Measurements from ENCODE around the gene TTC24.
"Not testable (repeated sequence)": the region's sequence is repeated elsewhere in the genome, so short reads cannot be mapped to it uniquely, and the experiment has no call there.

Gene TTC24

GRCh38 chr1:156615946-156616345, 36.4 kb downstream of the TTC24 start:
- DNase-seq, result no peak

DNA sequence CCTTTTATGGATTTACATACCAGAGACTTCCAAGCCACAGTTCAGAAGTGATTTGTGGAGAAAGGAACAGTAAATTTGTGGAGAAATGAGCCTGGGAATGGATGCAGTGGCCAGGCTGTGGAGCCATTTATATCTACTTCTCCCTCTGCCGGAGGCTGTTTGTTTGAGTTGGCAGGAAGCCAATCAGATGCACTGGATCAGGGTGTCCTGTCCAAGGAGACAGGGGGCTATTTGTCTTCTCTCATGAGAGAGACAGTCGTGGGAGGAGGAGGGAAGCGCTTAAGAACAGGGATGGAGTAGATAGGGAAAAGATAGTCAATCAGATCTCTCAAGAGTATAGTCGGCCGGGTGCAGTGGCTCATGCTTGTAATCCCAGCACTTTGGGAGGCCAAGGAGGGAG, 36.9 kb downstream of the TTC24 start:
- DNase-seq, result peak; percentile 15

DNA sequence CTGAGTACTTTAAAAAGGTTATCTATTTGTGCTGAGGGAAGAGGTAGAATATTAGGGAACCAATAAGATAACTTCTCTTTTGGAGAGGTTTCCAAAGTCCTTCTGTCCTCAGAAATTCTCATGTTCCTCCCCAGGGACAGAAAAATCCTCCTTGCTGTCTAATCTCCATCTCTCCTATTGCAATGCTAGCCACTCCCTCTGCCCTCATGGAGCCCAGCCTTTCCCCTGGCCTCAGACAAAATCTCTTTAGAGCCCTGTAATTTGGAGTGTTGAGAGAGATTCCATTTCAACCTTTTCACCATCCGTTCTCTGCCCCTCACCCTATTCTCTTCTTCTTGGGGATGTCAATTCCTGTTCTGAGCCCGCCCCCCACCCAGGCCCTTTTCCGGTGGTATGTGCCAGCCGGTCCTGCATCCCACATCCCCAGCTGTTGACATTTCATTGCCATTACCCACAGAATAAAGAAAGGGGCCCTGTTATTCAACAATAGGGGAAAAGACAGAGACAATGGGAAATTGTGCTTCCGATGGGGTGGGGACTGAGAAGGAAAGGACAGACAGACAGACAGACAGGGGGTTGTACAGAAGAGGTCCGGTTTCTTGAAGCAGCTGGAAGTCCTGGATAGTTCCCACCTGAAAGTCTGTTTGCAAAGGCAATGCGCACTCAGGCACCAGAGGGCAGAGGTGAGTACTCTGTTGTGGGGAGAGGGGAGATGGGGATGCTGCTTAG, 39.5 kb downstream of the TTC24 start, which contains the start of gene HAPLN2:
Gene HAPLN2, plus strand, starts transcription at position 563 of the 729 bp plus-strand sequence. CDS start 4,076 bp downstream, outside the sequence.
- DNase-seq, result no peak

GRCh38 chr1:156619582-156619955, 40.0 kb downstream of the TTC24 start:
- no peak for DNase-seq

DNA sequence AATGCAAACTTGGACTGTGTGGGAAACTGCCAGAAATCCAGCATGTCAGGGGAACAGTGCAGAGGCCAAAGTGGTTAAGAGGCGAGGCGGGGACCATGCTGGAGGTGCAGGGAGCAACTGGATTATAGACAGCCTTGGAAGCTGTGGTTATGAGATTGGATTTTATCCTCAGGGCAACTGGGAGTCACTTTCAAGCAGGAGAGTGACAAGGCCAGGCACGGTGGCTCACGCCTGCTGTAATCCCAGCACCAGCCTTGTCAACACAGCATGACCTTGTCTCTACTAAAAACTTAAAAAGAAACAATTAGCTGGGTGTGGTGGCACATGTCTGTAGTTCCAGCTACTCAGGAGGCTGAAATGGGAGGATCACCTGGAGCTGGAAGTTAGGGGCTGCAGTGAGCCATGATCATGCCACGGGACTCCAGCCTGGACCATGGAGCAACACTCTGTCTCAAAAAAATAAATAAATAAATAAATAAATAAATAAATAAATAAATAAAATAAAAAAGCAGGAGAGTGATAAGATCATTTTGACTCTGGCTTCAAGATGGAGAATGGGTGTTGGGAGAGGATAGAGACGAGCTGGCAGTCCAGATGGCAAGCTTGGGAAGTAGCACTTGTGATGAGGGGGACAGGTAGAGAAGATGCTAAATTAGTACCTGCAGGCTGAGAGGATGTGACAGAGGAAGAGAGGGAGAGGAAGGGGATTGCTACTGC, 43.2 kb downstream of the TTC24 start:
- DNase-seq, result no peak

DNA sequence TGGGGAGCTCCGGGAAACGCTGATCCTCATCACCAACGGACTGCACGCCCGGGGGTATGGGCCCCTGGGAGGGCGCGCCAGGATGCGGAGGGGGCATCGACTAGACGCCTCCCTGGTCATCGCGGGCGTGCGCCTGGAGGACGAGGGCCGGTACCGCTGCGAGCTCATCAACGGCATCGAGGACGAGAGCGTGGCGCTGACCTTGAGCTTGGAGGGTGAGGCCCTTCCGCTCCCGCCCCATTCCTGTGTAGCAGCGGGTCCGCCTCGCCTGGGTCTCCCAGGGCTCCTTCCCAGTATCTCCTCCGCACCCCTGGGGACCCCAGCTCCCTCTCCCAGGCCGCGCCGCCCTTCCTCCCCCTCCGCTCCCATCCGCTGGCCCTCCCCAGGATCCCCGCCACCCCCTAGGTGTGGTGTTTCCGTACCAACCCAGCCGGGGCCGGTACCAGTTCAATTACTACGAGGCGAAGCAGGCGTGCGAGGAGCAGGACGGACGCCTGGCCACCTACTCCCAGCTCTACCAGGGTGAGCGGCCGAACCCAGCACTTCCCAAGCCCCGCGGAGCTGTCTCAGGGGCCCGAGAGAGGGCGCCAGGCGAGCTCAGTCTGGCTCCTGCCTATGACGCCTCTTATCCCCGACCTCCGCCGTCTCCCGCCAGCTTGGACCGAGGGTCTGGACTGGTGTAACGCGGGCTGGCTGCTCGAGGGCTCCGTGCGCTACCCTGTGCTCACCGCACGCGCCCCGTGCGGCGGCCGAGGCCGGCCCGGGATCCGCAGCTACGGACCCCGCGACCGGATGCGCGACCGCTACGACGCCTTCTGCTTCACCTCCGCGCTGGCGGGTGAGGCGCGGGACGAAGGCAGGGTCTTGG, 44.7 kb downstream of the TTC24 start:
- DNase-seq, result no peak

- no peak for DNase-seq
Observed at GRCh38 chr1:156624814-156625435, 45.4 kb downstream of the TTC24 start.

DNA sequence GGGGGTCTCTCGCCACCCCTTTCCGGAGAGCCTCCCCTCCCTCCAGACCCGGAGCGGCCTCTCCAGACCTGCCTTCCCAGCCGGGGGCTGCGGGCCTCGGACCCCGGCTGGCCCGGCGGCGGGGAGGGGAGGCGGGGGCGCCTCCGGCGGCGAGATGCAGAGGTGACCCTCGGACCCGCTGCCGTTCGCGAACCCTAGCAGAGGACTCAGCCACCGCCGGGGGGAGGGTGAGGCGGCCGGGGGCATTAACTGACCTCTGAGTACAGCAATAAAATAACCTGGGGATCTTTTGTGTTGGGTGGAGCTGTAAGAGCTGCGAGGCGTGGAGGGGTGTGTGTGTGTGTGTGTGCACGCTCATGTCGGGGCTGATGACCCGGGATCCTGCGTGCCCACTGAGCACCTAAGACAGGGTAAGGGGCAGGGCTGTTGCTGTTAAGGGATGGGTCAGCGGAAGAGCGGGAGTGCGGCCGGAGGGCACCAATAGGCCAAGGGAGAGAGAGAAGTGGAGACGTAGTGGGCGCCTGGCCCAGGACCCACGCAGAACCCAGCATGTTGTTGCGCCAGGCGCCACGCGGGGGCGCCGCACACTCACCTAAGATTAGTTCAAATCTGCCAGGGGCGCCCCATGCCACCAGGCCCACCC, 46.0 kb downstream of the TTC24 start:
- no peak for DNase-seq

DNA sequence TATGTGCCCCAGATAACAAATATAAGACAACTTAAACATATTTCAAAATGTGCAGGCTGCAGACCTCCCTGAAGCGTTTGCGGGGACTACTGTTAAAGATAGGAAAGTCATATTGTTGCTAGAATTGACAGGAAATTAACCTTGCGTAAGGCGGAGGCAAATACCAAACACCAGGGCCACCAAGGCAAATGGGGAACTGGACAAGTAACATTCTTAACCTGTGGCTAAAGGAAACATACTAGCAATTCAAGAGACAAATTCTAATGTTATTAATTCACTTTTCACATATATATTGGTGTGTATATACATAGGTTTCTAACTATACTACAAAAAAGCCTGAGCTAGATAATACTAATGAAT, 46.5 kb downstream of the TTC24 start:
- no peak for DNase-seq

- peak; percentile 20 for DNase-seq
Observed at GRCh38 chr1:156627313-156627880, 47.9 kb downstream of the TTC24 start.

GRCh38 chr1:156629823-156630449, 50.4 kb downstream of the TTC24 start:
- DNase-seq, result no peak

- DNase-seq, result not testable (repeated sequence)
Observed at GRCh38 chr1:156631152-156631551, 51.6 kb downstream of the TTC24 start.

DNA sequence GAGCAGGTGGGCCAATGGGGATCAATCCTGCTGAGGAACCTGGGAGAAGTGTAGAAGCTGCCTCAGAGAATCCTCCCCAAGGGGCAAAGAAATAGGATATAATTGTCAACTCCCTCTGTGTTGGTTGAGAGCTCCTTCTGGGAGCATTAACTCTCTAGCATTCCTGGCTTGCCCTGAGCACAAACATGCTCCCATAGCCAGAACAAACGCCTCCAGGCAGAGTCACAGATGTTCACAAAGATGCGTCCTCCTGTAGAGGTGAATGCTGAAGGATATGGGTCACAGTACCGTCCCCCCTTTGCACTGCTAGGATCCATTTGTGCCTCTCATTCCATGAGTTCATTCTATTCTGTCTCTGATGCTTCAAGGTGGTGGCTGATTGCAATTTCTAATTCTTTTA, 52.8 kb downstream of the TTC24 start:
- no peak for DNase-seq
